ENCODE measurements around the gene LATS1.
"Not testable (repeated sequence)": the region's sequence is repeated elsewhere in the genome, so short reads cannot be mapped to it uniquely, and the experiment has no call there.

LATS1 gene

DNA sequence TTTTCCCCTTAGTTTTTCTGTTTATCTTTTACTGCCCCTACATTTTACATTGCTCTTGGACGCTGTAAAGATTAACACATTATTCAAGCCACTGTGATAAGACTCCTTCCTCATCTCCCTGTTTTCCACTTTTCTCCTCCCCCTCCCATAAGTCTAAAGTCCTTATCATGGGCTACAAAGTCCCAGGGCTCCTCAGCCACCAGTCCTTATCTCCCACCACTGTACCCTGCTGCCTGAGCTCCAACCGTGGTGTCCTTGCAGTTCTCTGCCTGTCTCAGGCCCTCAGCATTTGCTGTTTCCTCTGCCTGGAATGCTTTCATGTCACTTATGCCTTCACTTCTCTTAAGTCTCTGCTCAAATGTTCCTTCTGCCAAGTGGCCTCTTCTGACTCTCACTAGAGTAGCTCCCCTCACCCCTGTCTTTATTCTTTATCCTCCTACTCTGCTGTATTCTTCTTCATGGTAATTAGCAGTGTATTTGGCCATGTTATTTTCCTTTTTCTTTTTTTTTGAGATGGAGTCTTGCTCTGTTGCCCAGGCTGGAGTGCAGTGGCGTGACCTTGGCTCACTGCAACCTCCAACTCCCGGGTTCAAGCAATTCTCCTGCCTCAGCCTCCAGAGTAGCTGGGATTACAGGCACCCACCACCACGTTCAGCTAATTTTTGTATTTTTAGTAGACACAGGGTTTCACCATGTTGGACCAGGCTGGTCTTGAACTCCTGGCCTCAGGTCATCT, 10.8 kb upstream of the LATS1 start:
- DNase-seq, result no peak

DNA sequence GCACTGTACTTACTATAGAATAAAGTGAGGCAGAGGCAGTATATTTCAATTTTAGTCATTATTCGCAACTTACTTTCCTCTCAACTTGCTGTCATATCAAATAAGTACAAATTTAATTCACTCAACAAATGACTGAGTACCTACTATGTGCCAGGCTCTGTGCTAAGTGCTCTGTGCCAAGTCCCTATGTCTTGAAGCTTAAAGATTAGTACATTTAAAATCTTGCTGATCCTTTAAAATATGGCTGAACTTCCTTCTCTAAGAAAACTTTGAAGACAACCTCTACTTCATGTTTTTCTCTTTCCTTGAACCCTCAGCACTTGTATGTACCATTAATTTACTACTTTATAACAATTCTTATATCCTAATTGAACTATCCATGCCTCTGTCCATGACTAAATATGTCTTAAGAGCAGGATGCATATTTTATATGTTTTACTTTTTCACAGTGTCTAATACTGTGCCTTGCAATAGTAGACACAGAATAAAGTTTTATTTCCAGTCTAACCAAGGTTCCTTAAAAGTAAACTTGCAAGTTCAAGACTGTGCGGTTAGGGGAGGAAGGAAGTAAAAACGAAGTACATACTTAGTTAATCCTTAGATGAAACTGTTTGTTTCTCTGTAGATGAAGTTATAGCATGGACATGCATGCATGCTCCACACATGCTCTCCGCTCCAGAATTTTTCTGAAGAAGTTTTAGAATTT, 10.0 kb upstream of the LATS1 start:
- DNase-seq, result no peak

DNA sequence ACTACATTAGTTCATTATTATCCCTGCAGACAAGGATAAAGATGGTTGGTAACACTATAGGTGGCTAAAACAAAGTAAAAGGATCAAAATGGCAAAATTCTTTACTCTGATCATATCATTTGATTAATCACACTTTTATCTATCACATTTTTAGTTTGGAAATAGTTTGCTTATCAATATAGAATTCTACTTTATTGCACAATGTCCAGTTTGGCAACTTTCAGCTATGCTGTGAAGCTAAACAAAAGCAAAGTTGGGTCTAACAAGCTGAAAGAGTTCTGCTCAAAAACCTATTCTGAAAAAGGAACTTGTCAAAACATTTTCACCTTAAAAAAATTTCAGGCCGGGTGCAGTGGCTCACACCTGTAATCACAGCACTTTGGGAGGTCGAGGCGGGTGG, 7.9 kb upstream of the LATS1 start:
- no peak for DNase-seq

DNA sequence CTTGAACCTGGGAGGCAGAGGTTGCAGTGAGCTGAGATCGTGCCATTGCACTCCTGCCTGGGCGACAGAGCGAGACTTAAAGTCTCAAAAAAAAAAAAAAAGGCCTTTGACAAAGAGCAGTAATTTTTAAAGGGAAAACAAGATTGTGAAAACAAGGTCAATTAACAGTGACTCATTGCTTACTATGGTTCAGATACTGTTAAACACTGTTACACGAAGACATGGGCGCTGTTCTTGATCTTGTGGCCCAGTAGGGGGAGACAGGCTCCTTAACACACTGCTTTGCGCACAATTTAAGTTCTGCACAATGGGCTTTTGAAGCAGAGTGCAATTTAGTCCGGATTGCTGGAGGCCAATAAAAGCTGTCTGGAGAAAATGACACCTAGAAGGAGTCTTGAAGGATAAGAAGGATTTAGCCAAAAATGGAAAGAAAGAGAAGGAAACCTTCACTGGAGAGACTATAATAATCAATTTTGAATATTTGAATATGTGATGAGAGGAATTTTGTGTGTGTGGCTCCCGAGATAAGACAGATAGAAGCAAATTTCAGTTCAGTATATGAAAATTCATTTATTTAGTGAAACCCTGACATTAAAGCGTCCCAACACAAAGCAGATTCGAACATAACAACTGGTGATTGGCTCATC, 6.0 kb upstream of the LATS1 start:
- DNase-seq, result peak; percentile 48 to 67

DNA sequence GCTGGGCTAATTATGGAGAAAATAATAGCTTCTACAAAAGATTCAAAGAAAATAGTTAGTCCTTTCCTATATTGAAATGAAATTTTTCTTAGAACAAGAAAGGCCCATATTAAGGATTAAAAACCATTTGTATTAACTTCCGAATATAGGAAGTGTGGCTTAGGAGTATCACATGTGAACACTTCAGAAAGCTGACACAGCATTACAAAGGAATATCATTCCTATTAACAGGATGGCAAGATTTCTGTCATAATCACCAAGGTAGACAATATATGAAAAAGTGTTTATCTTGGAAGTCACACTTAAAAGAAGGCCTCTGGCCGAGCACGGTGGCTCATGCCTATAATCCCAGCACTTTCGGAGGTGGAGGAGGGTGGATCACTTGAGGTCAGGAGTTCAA, 5.4 kb upstream of the LATS1 start:
- no peak for DNase-seq

DNA sequence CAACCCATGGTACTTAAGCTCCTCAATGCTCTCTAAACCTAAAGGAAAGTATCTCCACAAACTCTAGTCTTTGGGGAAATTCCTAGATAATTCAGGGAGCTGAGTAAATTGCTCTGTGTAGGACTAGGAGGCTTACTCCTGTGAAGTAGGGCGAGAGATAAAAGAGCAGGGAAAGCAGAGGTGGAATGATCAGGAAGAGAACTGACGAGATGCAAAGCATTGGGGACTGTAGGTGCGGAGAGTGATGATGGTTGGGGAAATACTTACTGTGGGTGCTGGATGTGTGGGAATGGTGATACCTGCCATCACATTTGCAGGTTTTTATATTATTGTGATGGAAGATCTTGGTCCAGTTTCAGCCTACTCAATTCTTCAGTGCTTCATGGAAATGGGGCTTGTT, 1.6 kb upstream of the LATS1 start:
- DNase-seq, result no peak

DNA sequence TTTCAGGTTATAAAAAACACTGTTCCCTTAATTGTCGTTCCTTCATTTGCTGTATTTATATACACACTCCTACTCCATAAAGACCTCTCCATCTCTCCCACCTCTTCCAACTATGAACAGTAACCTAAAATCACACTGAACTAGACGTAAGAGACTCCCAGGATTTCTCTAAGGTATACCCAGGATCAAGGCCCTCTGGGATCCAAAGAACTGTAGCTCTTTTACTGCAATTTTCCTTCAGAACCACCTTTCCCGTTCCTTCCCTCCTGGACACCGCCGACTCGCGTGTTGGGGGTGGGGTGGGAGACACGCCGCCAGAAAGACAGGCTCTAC, 680 bp downstream of the LATS1 start:
- no peak for DNase-seq

DNA sequence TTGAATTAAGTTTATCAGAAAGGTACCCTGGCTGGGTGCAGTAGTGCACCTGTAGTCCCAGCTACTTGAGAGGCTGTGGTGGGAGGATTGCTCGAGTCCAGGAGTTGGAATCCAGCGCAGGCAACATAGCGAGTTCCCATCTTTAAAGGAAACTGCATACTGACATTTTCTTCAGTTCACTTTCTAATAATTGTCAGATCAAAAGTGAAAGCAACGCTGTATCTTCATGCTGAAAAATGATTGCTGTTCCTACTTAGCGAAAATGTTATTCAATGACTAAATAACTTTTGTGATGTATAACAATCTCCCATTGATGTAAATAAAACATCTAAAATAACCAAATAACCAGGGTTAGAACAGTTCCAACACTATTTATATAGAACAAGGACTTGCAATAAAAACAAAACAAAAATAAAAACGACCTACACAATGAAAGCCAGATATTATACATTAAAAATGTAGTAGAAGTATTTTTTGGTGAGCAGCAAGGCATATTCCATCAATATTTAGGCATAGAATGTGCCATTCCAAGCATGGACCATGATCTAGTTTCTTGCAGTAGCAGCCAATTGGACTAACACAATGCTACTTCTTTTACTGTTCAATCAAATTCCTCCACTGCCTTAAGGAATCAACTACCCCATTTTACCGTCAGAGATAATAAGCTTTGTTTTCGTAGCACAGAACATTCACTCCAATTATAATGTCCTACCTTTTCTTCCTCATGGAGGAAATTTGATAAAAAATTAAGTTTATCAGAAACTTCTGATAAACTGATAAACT, 1.5 kb downstream of the LATS1 start:
- peak in 1 of 2 donors; percentile 28 for DNase-seq

DNA sequence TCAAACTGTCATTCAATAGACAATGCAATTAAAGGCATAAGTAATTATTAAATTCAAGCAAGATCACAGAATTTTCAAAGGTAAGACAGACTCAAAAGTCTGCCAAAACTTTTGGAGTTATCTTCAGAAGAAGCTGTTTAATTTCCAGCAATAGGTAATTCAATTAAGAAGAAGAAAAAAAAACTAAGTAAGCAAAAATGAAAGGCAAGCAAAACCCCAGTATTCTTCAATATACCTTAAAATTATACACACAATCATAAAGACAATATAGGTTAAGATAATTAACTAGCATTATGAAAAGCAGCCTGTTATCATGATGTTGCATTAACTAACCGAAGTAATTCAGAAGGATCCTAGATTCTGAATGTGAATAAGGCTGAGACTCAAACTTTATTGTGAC, 3.5 kb downstream of the LATS1 start:
- DNase-seq, result no peak

DNA sequence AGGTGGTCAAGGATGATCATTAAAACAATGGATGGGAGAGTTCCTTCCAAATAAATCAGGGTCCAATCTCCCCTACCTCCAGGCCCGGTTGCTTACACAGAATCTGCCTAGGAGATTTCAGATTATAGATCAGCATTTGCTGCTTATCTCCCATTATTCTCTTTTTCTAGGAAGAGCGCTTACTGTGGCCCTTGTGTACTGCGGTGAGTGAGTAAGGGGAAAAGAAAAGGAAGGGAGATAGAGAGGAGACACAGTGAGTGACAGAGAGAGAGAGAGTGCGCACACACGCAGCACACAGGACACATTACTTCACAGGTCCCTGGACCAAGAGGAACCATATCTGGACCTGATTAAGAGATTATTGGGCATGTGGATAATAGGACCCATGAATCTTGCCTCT, 6.2 kb downstream of the LATS1 start:
- no peak for DNase-seq

DNA sequence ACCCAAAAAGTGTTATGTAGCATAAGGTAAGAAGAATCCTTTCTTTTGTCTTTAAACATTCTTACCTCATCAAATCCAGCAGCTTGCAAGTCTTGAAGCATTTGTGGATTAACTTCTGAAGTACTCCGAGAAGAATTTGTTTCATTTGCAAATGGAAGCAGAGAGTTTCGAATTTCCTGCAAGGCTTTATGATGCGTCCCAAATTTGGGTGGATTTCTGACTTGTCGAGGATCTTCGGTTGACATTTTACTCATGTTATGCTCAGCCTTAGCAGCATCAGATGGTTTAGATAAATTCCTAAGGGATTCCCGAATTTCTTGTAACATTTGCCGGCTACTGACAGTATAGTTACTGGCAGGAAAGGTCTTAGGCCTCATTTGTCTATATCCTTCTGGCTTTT, 16.2 kb downstream of the LATS1 start:
- no peak for DNase-seq

DNA sequence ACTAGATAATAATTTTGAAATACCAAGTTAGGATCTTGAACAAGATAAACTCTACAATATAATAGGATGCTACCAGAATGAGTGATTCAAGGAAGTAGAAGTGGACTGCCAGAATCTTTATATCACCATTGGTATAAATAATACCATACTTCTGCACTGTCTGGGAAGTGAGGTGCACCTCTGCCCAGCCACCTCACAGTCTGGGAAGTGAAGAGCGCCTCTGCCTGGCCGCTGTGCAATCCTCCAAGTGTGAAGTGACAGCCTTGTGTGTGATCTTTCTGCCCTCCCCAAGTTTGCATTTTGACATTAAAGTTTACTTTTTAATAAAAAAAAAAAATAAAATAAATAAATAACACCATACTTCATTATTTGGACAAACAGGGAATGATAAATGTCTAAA, 18.8 kb downstream of the LATS1 start:
- no peak for DNase-seq

DNA sequence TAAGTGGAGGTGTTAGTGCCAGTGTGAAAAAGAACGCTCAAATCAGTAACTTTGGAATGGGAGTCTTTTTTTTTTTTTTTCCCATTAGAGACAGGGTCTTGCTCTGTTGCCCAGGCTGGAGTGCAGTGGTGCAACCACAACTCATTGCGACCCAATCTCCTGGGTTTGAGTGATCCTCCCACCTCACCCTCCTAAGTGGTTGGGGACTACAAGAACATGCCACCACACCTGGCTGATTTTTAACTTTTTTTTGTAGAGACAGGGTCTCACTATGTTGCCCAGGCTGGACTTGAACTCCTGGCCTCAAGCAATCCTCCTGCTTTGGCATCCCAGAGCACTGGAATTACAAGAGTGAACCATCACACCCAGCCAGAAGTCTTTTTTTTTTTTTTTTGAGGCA, 19.7 kb downstream of the LATS1 start:
- no peak for DNase-seq

DNA sequence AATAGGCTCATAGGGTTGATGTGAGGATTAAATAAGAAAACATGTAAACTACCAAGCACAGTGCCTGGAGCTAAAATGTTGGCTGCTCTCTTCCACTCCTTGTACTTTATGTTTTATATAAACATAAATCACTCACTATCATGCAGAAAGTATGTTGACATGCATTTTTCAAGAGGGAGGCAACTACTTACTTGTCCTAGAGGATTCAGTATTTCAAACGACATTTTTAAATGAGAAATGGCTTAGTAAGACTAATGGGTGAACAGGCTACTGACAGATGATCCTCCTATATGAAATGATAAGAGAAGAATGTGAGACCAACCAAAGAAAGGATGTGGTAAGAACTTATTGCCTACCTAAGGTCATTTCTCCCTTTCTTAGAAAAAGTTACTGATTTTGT, 21.0 kb downstream of the LATS1 start:
- DNase-seq, result no peak

DNA sequence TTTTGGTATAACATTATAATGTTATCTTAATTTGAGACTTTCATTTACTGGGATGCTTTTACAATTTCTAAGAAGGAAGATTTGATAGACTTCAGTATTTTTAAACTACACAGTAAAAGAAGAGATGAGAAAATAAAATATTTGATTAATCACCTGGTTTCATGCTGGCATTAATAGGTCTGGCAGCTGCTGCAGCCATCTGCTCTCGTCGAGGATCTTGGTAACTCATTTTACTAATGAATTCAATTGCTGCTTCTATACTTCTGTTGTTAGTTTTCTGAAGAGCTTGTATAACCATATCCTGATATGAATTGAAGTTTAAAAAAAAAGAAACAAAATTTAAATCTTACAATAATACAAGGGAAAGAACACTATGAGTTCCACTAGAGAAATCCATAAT, 23.0 kb downstream of the LATS1 start:
- no peak for DNase-seq

DNA sequence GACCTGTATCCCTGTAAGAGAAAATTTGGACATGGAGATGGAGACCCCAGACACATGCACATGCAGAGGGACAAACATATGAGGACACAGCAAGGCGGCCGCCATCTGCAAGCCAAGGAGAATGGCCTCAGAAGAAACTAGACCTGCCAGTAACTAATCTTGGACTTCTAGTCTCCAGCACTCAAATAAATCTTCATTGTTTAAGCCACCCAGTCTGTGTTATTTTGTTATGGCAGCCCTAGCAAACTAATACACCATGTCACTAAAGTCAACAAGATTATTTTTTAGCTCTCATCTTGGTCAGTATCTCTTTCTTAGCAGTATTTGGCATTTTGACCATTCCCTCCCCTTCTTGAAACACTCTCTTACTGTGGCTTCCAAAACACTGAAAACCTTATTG, 26.7 kb downstream of the LATS1 start:
- DNase-seq, result no peak

DNA sequence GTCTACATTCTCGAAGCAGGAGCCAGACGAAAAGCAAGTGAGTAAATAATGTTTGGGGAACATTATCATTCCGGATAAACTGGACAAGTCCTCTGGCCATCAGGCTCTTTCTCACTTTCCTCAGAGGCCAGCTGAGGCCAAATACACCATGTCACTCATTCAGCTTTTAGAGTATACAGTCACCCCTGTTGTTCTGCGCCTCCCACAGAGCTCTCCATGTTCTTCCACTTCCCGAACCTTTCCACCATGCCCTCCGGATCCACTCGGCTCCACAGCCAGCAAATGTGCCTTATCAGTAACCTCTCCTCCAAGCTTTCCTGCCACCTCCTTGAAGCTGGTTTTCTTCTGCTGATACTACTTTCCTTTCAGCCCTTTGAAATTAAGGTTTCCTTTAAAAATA, 31.7 kb downstream of the LATS1 start:
- no peak for DNase-seq

DNA sequence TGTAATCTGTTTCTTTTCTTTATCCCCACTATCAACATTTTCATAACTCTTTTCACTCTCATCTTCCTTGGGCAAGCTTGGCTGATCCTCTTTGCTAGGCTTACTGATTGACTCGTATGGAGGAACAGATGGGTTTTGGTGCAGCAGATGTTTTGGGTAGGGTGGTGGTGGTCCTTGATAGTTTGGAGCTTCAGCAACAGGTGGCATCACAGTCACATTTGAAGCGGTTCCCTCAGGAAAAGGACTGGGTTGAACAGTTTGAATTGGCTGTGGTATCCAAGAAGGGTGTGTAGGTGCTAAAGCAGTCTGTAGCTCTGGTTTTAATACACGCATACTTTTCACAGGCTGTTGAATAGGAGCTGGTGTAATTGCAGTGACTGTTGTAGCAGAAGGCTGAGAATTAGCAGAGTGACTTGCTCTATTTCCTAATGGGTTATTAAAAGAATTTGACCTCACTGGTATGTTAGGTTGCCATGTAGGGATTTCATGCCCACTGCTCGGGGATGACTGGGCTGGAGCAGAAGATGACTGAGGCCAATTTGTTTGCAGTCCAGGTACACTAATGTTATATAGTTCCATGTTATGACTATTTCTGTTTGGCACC, 34.5 kb downstream of the LATS1 start:
- DNase-seq, result no peak

DNA sequence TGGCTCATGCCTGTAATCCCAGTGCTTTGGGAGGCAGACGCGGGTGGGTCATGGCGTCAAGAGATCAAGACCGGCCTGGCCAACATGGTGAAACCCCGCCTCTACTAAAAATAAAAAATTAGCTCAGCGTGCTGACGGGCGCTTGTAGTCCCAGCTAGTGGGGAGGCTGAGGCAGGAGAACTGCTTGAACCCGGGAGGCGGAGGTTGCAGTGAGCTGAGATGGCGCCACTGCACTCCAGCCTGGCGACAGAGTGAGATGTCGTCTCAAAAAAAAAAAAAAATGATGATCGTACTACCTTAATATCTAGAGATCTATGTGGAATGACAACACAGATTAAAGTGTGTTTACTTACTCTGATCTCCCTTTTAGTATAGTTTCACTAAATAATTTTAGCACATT, 36.1 kb downstream of the LATS1 start:
- DNase-seq, result not testable (repeated sequence)

DNA sequence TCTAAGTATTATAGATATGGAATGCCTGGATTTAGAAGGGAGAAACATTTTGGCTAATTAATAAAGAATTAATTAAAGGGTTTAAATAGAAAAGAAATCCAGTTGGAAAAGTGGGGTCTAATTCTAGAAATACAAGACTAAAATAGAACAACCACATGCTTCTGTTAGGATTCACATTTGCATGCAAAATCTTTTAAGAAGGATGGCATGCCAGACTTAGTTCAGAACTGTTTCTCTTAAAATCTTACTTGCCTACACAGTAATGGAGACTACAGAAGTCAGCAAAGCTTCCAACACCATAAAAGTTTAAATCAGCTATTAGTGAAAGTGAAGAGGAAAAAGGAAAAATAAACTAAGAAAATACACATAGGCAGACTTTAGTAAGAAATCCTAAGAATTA, 36.7 kb downstream of the LATS1 start:
- DNase-seq, result no peak

DNA sequence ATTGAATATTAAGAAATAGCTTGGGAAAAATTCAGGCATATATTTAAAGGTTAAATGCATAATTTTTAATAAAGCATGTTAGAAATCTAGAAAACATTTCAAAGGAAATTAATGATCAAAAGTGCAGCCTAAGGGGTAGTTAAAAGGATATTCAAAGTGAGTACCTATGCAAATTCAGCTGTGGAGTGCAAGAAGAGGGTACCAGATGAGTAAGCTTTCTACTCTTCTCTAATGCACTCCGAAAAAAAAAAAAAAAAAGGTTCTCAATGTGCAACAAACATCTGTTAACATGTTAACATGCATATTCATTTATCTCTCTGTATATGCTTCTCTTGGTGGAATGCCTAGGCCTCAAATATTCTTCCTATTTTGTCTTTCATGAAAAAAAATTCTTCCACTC, 37.4 kb downstream of the LATS1 start:
- no peak for DNase-seq

DNA sequence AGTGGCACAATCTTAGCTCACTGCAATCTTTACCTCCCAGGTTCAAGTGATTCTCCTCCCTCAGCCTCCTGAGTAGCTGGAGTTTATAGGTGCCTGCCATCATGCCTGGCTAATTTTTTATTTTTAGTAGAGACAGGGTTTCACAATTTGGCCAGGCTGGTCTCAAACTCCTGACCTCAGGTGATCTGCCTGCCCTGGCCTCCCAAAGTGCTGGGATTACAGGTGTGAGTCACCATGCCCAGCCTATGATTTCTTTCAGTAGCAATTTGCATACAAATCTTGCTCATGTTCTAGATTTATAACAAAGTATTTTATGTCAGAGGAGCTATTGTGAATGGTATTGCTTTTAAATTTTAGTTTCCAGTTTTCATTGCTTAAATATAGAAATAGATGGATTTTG, 45.6 kb downstream of the LATS1 start:
- not testable (repeated sequence) for DNase-seq

DNA sequence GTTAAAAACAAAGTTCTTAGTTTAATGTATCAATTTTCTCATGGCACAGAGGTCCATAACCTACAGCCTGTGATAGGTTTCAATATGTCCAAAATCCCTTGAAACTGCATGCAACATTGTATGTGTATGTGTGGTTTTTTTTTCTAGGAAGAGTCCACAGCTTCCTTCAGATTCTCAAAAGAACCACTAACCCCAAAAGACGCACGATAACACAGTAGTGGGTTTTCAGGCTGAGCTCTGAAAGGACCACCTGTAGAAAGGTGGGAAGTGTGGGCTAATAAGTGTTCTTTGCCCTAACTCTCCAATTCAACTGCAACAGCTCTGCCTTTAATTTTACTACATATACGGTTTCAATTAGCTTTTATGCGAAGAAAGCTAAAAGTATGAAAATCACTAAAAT, 57.9 kb downstream of the LATS1 start:
- no peak for DNase-seq
